Endothelial cell (in vitro differentiated cells): ENCODE data around the gene GPR137B. TPM values are rescaled to one million over a fixed set of nuclear protein-coding genes. Genes with fewer than 3 reads are reported as not detected.

ENCODE experiments used
- DNase-seq: peaks from one replicate; pipeline ENCODE4 v3.0.0; 2021; ENCODE audit warnings: low spot score
- H3K27ac Mint-ChIP-seq: one replicate; pipeline ENCODE4 v1.8.0; 2021; ENCODE audit warnings: mixed read lengths, inconsistent platforms; ENCODE audit not compliant: unreplicated experiment
- H3K27me3 Mint-ChIP-seq: one replicate; pipeline ENCODE4 v1.8.0; 2021; ENCODE audit warnings: mild to moderate bottlenecking, moderate library complexity, mixed read lengths, inconsistent platforms; ENCODE audit not compliant: unreplicated experiment
- H3K36me3 Mint-ChIP-seq: one replicate; pipeline ENCODE4 v1.8.0; 2021; ENCODE audit warnings: mild to moderate bottlenecking, low read depth, mixed read lengths, inconsistent platforms; ENCODE audit not compliant: unreplicated experiment
- H3K4me1 Mint-ChIP-seq: one replicate; pipeline ENCODE4 v1.8.0; 2021; ENCODE audit warnings: mild to moderate bottlenecking, mixed read lengths, inconsistent platforms; ENCODE audit not compliant: unreplicated experiment
- H3K4me3 Mint-ChIP-seq: one replicate; pipeline ENCODE4 v1.8.0; 2021; ENCODE audit warnings: mild to moderate bottlenecking, mixed read lengths, inconsistent platforms; ENCODE audit not compliant: unreplicated experiment
- H3K9me3 Mint-ChIP-seq: one replicate; pipeline ENCODE4 v1.8.0; 2021; ENCODE audit warnings: mixed read lengths, inconsistent platforms; ENCODE audit not compliant: unreplicated experiment
- total RNA-seq: library from RNA; stranded (reverse); fragmentation: NEBNext Ultra II Directional; extraction: Animal tissue kit (Norgen Biotek cat#: 25700); gene quantifications from one replicate; pipeline ENCODE4 v1.2.1, GENCODE V29; 2021; ENCODE audit not compliant: unreplicated experiment
- TF ChIP-seq, protein P1 (sequence below): fragments of 200-600 bp; sonication (generic); IDR thresholded peaks from one replicate; pipeline ENCODE4 v1.5.0; 2021; ENCODE audit warnings: antibody characterized with exemption; ENCODE audit not compliant: unreplicated experiment

GPR137B gene
- total RNA-seq, 1 donor from 2014 or later = 18.2 TPM

DNA sequence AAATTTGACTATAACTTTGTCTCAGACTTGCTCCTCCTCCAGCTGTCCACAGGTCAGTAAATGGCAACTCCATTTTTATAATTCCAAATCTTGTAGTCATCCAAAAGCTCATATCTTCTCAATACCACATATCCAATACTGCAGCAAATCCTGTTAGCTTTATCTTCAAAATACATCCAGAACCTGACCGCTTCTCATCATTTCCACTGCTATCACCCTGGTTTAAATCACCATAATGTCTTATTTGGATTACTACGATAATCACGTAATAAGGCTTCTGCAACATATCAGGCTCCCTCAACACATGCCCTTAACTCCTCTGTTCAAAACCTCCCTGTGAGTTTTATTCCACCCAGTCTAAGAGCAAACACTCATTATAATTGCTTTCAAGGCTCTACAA lies 104.9 kb downstream of the GPR137B start:
- no peaks in the 10 kb centered on the region for H3K9me3 Mint-ChIP-seq
- DNase-seq = no peak
- no peaks in the 10 kb centered on the region for H3K36me3 Mint-ChIP-seq
- no peaks in the 10 kb centered on the region for H3K27me3 Mint-ChIP-seq
- TF ChIP-seq, protein P1, sequence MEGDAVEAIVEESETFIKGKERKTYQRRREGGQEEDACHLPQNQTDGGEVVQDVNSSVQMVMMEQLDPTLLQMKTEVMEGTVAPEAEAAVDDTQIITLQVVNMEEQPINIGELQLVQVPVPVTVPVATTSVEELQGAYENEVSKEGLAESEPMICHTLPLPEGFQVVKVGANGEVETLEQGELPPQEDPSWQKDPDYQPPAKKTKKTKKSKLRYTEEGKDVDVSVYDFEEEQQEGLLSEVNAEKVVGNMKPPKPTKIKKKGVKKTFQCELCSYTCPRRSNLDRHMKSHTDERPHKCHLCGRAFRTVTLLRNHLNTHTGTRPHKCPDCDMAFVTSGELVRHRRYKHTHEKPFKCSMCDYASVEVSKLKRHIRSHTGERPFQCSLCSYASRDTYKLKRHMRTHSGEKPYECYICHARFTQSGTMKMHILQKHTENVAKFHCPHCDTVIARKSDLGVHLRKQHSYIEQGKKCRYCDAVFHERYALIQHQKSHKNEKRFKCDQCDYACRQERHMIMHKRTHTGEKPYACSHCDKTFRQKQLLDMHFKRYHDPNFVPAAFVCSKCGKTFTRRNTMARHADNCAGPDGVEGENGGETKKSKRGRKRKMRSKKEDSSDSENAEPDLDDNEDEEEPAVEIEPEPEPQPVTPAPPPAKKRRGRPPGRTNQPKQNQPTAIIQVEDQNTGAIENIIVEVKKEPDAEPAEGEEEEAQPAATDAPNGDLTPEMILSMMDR = no peak
- no peak overlapping the region for H3K27ac Mint-ChIP-seq
- H3K4me3 Mint-ChIP-seq = no peak overlapping the region
- no peaks in the 10 kb centered on the region for H3K4me1 Mint-ChIP-seq

DNA sequence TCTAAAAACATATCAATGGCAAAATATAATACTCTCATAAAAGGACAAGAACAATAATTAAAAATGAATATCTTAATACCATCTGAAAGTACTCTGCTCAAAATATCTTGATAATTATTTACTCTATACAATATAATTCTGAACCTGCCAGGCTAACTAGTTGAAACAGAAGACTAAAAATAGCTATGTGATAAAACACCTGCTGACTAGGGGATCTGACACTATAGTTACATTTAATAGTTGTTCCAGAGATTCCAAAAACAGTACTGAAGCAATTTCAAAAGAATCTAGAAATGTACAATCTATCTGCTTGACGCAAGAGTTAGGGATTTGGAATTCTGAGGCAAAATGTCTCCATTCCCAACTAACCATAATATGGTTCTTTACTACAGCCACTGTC lies 109.2 kb downstream of the GPR137B start:
- Mint-ChIP-seq H3K4me3 (no peak overlapping the region), H3K27ac (no peak overlapping the region), H3K9me3 (no peaks in the 10 kb centered on the region), H3K27me3 (peaks cover 2% of the 10 kb centered on the region), H3K36me3 (no peaks in the 10 kb centered on the region), H3K4me1 (no peaks in the 10 kb centered on the region)
- DNase-seq = no peak
- TF ChIP-seq, protein P1 = no peak

DNA sequence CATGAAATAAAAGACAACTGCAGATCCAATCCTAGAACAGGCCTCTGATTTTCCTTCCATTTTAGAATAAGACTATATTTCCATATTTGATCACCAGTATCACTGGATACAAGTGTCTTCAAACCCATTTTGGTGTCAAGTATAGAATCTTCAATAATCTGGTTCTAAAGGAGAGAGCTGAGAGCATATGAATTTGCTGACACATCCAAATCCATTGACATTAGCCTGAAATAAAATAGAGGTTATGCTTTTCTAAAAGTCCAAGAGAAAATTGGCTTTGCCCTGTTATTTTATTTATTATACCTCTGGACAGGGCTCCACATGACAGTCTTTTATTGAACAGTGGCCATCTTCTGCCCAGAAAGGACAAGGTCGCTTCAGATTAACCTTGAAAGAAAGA lies 110.8 kb downstream of the GPR137B start:
- peaks cover 9% of the 10 kb centered on the region for H3K36me3 Mint-ChIP-seq
- DNase-seq = no peak
- peaks cover 3% of the 10 kb centered on the region for H3K9me3 Mint-ChIP-seq
- H3K27me3 Mint-ChIP-seq = peaks cover 2% of the 10 kb centered on the region
- H3K4me1 Mint-ChIP-seq = no peaks in the 10 kb centered on the region
- no peak overlapping the region for H3K27ac Mint-ChIP-seq
- TF ChIP-seq, protein P1 = no peak
- no peak overlapping the region for H3K4me3 Mint-ChIP-seq

DNA sequence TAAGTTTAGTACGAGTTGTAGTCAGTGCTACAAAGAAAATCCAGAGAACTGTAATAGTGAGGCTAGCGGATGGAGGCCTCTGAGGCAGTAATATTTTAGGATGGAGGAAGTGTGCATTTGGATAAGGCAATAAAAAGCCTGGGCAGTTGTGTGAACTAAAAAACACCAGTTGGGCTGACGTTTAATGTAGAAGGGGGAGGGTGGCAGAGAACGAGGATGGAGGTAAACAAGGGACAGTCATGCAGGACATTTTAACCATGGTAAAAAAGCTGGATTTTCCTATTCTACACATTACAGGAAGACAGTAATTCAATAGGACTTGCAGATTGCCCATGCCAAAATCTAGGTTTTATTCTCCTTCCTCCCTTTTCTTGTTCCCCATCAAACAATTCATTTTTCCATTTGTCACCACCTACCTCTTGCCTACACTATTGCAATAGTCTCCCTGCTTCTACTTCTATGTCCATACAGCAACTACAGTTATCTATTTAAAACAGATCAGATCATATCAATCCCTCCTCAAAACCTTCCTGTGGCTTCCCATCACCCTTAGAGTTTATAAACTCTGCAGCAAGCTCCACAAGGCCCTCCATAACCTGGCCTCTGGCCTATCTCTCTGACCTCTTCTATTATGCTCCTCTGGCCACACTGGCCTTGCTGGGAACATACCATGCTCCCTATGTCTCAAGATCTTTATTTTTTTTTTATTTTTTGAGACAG lies 111.7 kb downstream of the GPR137B start:
- peaks cover 12% of the 10 kb centered on the region for H3K36me3 Mint-ChIP-seq
- H3K27me3 Mint-ChIP-seq = peaks cover 2% of the 10 kb centered on the region
- H3K27ac Mint-ChIP-seq = no peak overlapping the region
- H3K4me1 Mint-ChIP-seq = no peaks in the 10 kb centered on the region
- no peak for DNase-seq
- TF ChIP-seq, protein P1 = no peak
- H3K9me3 Mint-ChIP-seq = peaks cover 5% of the 10 kb centered on the region
- no peak overlapping the region for H3K4me3 Mint-ChIP-seq

DNA sequence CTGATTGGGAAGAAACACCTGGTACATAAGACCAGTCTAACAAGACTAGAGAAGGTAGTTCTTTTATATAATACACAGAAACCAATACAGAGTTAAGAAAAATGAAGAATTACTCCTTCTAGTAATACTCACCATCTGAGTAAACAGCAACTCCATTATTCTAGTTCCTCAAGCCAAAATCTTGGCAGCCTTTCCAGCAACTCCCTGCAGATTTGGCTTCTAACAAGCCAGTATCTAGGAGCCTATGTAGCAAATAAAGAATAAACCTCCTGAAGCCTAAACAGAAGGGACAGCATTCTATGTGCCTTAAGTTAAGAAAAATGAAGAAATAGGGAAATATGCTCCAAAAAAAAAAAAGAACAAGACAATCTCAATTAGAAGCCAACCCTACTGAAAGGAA lies 114.9 kb downstream of the GPR137B start:
- Mint-ChIP-seq H3K4me3 (no peak overlapping the region), H3K36me3 (peaks cover 30% of the 10 kb centered on the region), H3K27ac (no peak overlapping the region), H3K4me1 (no peaks in the 10 kb centered on the region), H3K27me3 (peaks cover 2% of the 10 kb centered on the region), H3K9me3 (peaks cover 12% of the 10 kb centered on the region)
- DNase-seq = no peak
- TF ChIP-seq, protein P1 = no peak
